Measurements from ENCODE around the gene CRNN. TPM values are rescaled to one million over a fixed set of nuclear protein-coding genes. Genes with fewer than 3 reads are reported as not detected.

CRNN gene
- total RNA-seq, 1 experiment from 2014 or later: not detected

- TF ChIP-seq NFYB (CRISPR knock-in tag; conservative IDR thresholded peaks at IDR 0.05; ENCODE audit: low read depth): no peak
- TF ChIP-seq, protein P1, sequence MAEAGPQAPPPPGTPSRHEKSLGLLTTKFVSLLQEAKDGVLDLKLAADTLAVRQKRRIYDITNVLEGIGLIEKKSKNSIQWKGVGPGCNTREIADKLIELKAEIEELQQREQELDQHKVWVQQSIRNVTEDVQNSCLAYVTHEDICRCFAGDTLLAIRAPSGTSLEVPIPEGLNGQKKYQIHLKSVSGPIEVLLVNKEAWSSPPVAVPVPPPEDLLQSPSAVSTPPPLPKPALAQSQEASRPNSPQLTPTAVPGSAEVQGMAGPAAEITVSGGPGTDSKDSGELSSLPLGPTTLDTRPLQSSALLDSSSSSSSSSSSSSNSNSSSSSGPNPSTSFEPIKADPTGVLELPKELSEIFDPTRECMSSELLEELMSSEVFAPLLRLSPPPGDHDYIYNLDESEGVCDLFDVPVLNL (CRISPR knock-in tag; IDR thresholded peaks at IDR 0.05; ENCODE audit: borderline replicate concordance, low read depth): no peak
- TF ChIP-seq PRDM15 (CRISPR knock-in tag; IDR thresholded peaks at IDR 0.05): no peak
- no peak for TF ChIP-seq ZNF671 (CRISPR knock-in tag; IDR thresholded peaks at IDR 0.05)
- no peak for TF ChIP-seq RELA (CRISPR knock-in tag; IDR thresholded peaks at IDR 0.05; ENCODE audit: borderline replicate concordance)
- no peak for TF ChIP-seq CBFB (CRISPR knock-in tag; IDR thresholded peaks at IDR 0.05; ENCODE audit: low read depth)
- TF ChIP-seq FOXJ3 (CRISPR knock-in tag; IDR thresholded peaks at IDR 0.05; ENCODE audit: borderline replicate concordance): no peak
- TF ChIP-seq CREB1 (CRISPR knock-in tag; IDR thresholded peaks at IDR 0.05): no peak
- no peak for TF ChIP-seq SOX15 (CRISPR knock-in tag; IDR thresholded peaks at IDR 0.05)
- TF ChIP-seq TEAD1 (CRISPR knock-in tag; IDR thresholded peaks at IDR 0.05): no peak
- TF ChIP-seq CREM (CRISPR knock-in tag; IDR thresholded peaks at IDR 0.05): no peak
- TF ChIP-seq, protein P2, sequence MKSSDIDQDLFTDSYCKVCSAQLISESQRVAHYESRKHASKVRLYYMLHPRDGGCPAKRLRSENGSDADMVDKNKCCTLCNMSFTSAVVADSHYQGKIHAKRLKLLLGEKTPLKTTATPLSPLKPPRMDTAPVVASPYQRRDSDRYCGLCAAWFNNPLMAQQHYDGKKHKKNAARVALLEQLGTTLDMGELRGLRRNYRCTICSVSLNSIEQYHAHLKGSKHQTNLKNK (CRISPR knock-in tag; IDR thresholded peaks at IDR 0.05): no peak
- no peak for TF ChIP-seq ZNF138 (CRISPR knock-in tag; conservative IDR thresholded peaks at IDR 0.05)
- TF ChIP-seq ESRRA (CRISPR knock-in tag; IDR thresholded peaks at IDR 0.05; ENCODE audit: borderline replicate concordance): no peak
- TF ChIP-seq ZNF121 (CRISPR knock-in tag; IDR thresholded peaks at IDR 0.05): no peak
- TF ChIP-seq, protein P3, sequence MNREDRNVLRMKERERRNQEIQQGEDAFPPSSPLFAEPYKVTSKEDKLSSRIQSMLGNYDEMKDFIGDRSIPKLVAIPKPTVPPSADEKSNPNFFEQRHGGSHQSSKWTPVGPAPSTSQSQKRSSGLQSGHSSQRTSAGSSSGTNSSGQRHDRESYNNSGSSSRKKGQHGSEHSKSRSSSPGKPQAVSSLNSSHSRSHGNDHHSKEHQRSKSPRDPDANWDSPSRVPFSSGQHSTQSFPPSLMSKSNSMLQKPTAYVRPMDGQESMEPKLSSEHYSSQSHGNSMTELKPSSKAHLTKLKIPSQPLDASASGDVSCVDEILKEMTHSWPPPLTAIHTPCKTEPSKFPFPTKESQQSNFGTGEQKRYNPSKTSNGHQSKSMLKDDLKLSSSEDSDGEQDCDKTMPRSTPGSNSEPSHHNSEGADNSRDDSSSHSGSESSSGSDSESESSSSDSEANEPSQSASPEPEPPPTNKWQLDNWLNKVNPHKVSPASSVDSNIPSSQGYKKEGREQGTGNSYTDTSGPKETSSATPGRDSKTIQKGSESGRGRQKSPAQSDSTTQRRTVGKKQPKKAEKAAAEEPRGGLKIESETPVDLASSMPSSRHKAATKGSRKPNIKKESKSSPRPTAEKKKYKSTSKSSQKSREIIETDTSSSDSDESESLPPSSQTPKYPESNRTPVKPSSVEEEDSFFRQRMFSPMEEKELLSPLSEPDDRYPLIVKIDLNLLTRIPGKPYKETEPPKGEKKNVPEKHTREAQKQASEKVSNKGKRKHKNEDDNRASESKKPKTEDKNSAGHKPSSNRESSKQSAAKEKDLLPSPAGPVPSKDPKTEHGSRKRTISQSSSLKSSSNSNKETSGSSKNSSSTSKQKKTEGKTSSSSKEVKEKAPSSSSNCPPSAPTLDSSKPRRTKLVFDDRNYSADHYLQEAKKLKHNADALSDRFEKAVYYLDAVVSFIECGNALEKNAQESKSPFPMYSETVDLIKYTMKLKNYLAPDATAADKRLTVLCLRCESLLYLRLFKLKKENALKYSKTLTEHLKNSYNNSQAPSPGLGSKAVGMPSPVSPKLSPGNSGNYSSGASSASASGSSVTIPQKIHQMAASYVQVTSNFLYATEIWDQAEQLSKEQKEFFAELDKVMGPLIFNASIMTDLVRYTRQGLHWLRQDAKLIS (CRISPR knock-in tag; IDR thresholded peaks at IDR 0.05; ENCODE audit: borderline replicate concordance): no peak
- TF ChIP-seq, protein P4, sequence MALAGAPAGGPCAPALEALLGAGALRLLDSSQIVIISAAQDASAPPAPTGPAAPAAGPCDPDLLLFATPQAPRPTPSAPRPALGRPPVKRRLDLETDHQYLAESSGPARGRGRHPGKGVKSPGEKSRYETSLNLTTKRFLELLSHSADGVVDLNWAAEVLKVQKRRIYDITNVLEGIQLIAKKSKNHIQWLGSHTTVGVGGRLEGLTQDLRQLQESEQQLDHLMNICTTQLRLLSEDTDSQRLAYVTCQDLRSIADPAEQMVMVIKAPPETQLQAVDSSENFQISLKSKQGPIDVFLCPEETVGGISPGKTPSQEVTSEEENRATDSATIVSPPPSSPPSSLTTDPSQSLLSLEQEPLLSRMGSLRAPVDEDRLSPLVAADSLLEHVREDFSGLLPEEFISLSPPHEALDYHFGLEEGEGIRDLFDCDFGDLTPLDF (CRISPR knock-in tag; IDR thresholded peaks at IDR 0.05): no peak
- TF ChIP-seq SMAD4 (CRISPR knock-in tag; IDR thresholded peaks at IDR 0.05): no peak
- TF ChIP-seq, protein P5, sequence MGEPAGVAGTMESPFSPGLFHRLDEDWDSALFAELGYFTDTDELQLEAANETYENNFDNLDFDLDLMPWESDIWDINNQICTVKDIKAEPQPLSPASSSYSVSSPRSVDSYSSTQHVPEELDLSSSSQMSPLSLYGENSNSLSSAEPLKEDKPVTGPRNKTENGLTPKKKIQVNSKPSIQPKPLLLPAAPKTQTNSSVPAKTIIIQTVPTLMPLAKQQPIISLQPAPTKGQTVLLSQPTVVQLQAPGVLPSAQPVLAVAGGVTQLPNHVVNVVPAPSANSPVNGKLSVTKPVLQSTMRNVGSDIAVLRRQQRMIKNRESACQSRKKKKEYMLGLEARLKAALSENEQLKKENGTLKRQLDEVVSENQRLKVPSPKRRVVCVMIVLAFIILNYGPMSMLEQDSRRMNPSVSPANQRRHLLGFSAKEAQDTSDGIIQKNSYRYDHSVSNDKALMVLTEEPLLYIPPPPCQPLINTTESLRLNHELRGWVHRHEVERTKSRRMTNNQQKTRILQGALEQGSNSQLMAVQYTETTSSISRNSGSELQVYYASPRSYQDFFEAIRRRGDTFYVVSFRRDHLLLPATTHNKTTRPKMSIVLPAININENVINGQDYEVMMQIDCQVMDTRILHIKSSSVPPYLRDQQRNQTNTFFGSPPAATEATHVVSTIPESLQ (CRISPR knock-in tag; IDR thresholded peaks at IDR 0.05): no peak
- ATAC-seq (no peak), DNase-seq (ENCODE audit: low spot score) (no peak)
- H3K4me1 Mint-ChIP-seq: no peaks in the 10 kb centered on the region
- peaks cover 39% of the 10 kb centered on the region for H3K9me3 Mint-ChIP-seq
- CTCF ChIA-PET: no interaction called here
- H3K36me3 Mint-ChIP-seq: peaks cover 53% of the 10 kb centered on the region
- no peak overlapping the region for H3K4me3 Mint-ChIP-seq
- POLR2A ChIA-PET: no interaction called here
- H3K27ac Mint-ChIP-seq: no peak overlapping the region
- H3K27me3 Mint-ChIP-seq (ENCODE audit: low read depth): no peaks in the 10 kb centered on the region; the same call in 1 of the 2 replicates
These were observed 34.0 kb upstream of the CRNN start for GRCh38 chr1:152448095-152448494.
